NCI-H146 (cell line): ENCODE data around the gene PLA2G4E.

Source experiments
- DNase-seq: peaks from one replicate; lab custom pipeline; 2025; lab: John Stamatoyannopoulos, UW

PLA2G4E gene

DNA sequence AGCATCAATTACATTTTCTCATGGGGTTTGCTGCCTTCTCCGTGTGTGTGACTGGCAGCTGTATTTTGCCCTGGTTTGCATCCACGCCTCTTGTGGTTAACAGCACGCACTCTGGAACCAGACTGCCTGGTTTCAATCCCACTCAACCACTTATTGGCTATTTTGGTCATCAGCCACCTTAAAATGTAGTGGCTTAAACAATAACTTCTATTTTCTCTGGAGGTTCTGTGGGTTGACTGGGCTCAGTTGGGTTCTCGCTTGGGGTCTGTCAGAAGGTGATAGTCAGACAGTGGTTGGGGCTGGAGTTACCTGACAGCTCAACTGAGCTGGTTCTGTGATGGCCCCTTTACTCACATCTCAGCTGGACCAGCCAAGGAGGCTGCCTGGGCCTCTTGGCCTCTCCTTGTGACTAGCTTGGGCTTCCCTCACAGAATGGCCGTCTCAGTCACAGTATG, 85.2 kb downstream of the PLA2G4E start:
- no peak for DNase-seq

DNA sequence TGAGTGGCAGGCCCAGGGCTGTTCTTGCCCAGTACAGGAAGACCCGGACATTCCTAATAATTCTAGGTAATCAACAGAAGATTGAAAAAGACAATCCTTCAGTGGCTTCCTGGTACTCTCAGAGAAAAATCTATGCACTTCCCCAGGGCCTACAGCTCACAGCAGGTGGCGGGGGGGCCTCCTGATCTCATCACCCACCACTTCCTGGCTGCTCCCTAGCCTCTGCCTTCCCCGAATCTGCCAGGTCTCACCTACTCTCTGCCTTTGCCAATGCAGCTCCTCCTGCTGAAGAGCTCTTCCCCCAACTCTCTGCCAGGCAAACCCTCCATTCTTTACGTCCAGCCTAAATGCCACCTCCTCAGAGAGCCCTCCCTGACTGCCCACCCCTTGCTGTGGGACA, 86.0 kb downstream of the PLA2G4E start:
- no peak for DNase-seq

- DNase-seq = no peak
Measured at GRCh38 chr15:41933771-41934170, 87.1 kb downstream of the PLA2G4E start.

- no peak for DNase-seq
Measured at GRCh38 chr15:41933326-41933725, 87.5 kb downstream of the PLA2G4E start.

GRCh38 chr15:41932511-41933289, 88.1 kb downstream of the PLA2G4E start:
- no peak for DNase-seq

DNA sequence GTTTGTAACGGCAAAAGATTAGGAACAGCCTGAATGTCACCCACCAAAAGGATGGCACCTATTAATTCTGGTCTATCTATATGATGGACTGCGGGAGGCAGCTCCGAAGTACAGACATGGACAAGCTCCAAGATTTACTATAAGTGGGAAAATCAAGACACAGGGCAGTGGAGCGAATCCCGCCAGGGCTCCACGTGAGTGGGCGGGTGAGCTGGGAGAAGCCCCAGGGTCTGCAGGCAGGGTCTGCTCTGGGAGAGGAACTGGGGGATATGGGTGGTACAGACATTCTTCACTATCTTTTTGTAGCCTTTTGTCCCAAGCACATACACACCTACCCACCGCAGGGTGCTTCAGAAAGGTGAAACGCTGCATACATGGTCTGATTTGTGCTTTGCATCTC, 88.7 kb downstream of the PLA2G4E start:
- no peak for DNase-seq
